GM12874 (cell line): ENCODE results near the gene SLC25A21.

ENCODE experiments used
- CTCF ChIP-seq: IDR thresholded peaks from 2 replicates; pipeline ENCODE4 v1.5.1; 2011; ENCODE audit warnings: low read depth, mild to moderate bottlenecking, control low read depth, low read length, moderate library complexity; ENCODE audit not compliant: insufficient read depth

Gene SLC25A21

GRCh38 chr14:36996857-36997590 is 175.4 kb downstream of the SLC25A21 start:
- no peak for TF ChIP-seq CTCF

GRCh38 chr14:36996133-36996856 is 176.1 kb downstream of the SLC25A21 start:
- no peak for TF ChIP-seq CTCF

- TF ChIP-seq CTCF, result no peak
Measured at GRCh38 chr14:36989806-36990205, 182.6 kb downstream of the SLC25A21 start.

GRCh38 chr14:36988989-36989388 is 183.4 kb downstream of the SLC25A21 start:
- no peak for TF ChIP-seq CTCF

GRCh38 chr14:36988568-36988967 is 183.8 kb downstream of the SLC25A21 start:
- no peak for TF ChIP-seq CTCF

GRCh38 chr14:36986407-36986806 is 186.0 kb downstream of the SLC25A21 start:
- TF ChIP-seq CTCF, result no peak

- TF ChIP-seq CTCF, result no peak
Measured at GRCh38 chr14:36981832-36982529, 190.4 kb downstream of the SLC25A21 start.
